ENCODE data around the gene APP.

Gene APP

GRCh38 chr21:26100573-26100972 is 70.0 kb downstream of the APP start:
- Histone ChIP-seq H3K27ac (ENCODE audit: low read depth, low read length, poor library complexity, severe bottlenecking) (no peak overlapping the region), H3K79me2 (ENCODE audit: insufficient read depth, low read length) (no peaks in the 10 kb centered on the region), H3K9ac (ENCODE audit: low read length) (no peak overlapping the region), H2AFZ (ENCODE audit: low read length) (no peak overlapping the region), H3K9me2 (ENCODE audit: low read depth, low read length) (no peaks in the 10 kb centered on the region), H3K4me2 (ENCODE audit: low read length) (no peak overlapping the region), H3K36me3 (ENCODE audit: insufficient read depth, low read length) (no peaks in the 10 kb centered on the region), H3F3A (ENCODE audit: insufficient read depth, low read length) (no peaks in the 10 kb centered on the region), H3K4me3 (ENCODE audit: low read depth, low read length, poor library complexity, severe bottlenecking) (no peak overlapping the region), H3K9me3 (ENCODE audit: low read length) (no peaks in the 10 kb centered on the region), H4K20me1 (ENCODE audit: insufficient read depth, low read length) (no peaks in the 10 kb centered on the region), H3K27me3 (ENCODE audit: insufficient read depth, low read length) (no peaks in the 10 kb centered on the region), H3K4me1 (ENCODE audit: insufficient read depth, low read length, severe bottlenecking) (no peaks in the 10 kb centered on the region)
- TF ChIP-seq, protein P1, sequence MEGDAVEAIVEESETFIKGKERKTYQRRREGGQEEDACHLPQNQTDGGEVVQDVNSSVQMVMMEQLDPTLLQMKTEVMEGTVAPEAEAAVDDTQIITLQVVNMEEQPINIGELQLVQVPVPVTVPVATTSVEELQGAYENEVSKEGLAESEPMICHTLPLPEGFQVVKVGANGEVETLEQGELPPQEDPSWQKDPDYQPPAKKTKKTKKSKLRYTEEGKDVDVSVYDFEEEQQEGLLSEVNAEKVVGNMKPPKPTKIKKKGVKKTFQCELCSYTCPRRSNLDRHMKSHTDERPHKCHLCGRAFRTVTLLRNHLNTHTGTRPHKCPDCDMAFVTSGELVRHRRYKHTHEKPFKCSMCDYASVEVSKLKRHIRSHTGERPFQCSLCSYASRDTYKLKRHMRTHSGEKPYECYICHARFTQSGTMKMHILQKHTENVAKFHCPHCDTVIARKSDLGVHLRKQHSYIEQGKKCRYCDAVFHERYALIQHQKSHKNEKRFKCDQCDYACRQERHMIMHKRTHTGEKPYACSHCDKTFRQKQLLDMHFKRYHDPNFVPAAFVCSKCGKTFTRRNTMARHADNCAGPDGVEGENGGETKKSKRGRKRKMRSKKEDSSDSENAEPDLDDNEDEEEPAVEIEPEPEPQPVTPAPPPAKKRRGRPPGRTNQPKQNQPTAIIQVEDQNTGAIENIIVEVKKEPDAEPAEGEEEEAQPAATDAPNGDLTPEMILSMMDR (IDR thresholded peaks at IDR 0.05; ENCODE audit: low read length) = no peak
- no peak for TF ChIP-seq EZH2 (IDR thresholded peaks at IDR 0.05; ENCODE audit: borderline replicate concordance, low read length)

GRCh38 chr21:26099610-26100219 is 70.9 kb downstream of the APP start:
- Histone ChIP-seq H3K9me2 (ENCODE audit: low read depth, low read length) (no peaks in the 10 kb centered on the region), H3K27me3 (ENCODE audit: insufficient read depth, low read length) (no peaks in the 10 kb centered on the region), H3K36me3 (ENCODE audit: insufficient read depth, low read length) (no peaks in the 10 kb centered on the region), H3K79me2 (ENCODE audit: insufficient read depth, low read length) (no peaks in the 10 kb centered on the region), H2AFZ (ENCODE audit: low read length) (no peak overlapping the region), H3K4me2 (ENCODE audit: low read length) (no peak overlapping the region), H3K9me3 (ENCODE audit: low read length) (no peaks in the 10 kb centered on the region), H3K4me3 (ENCODE audit: low read depth, low read length, poor library complexity, severe bottlenecking) (no peak overlapping the region), H4K20me1 (ENCODE audit: insufficient read depth, low read length) (no peaks in the 10 kb centered on the region), H3K9ac (ENCODE audit: low read length) (no peak overlapping the region), H3K4me1 (ENCODE audit: insufficient read depth, low read length, severe bottlenecking) (no peaks in the 10 kb centered on the region), H3K27ac (ENCODE audit: low read depth, low read length, poor library complexity, severe bottlenecking) (no peak overlapping the region), H3F3A (ENCODE audit: insufficient read depth, low read length) (no peaks in the 10 kb centered on the region)
- TF ChIP-seq, protein P1 (IDR thresholded peaks at IDR 0.05; ENCODE audit: low read length) = no peak
- no peak for TF ChIP-seq EZH2 (IDR thresholded peaks at IDR 0.05; ENCODE audit: borderline replicate concordance, low read length)

DNA sequence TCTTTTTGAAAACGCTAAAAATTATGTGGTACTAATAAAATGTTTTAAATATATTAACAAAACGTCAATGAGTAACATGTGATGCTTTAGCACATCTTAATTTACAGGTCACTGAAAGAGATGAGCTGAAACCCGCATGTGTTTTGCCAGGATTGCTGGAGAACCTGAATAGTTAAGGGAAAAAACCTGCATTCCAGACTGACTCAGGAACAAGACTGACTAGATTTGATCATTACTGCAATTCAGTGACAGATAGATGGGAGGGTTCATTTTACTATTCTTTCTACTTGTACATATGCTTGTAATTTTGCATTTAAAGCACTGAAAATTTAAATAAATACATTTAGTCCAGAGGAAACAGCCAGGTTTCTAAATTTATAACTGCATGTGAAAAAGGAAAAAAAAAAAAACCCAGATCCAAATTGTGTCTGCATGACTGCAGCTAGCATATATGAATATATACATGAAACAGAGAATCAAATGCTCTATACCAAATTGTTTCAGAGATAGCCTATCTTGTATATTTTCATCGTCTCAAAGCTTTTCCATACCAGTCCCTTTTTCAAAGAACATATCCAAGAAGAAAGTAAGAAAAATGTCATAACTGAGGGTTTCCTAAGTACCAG is 71.7 kb downstream of the APP start:
- Histone ChIP-seq H3K27ac (ENCODE audit: low read depth, low read length, poor library complexity, severe bottlenecking) (no peak overlapping the region), H3K79me2 (ENCODE audit: insufficient read depth, low read length) (no peaks in the 10 kb centered on the region), H3K4me1 (ENCODE audit: insufficient read depth, low read length, severe bottlenecking) (no peaks in the 10 kb centered on the region), H4K20me1 (ENCODE audit: insufficient read depth, low read length) (no peaks in the 10 kb centered on the region), H3K27me3 (ENCODE audit: insufficient read depth, low read length) (no peaks in the 10 kb centered on the region), H3K4me3 (ENCODE audit: low read depth, low read length, poor library complexity, severe bottlenecking) (no peak overlapping the region), H3K9me3 (ENCODE audit: low read length) (no peaks in the 10 kb centered on the region), H3F3A (ENCODE audit: insufficient read depth, low read length) (no peaks in the 10 kb centered on the region), H3K9ac (ENCODE audit: low read length) (no peak overlapping the region), H3K4me2 (ENCODE audit: low read length) (no peak overlapping the region), H3K9me2 (ENCODE audit: low read depth, low read length) (no peaks in the 10 kb centered on the region), H3K36me3 (ENCODE audit: insufficient read depth, low read length) (no peaks in the 10 kb centered on the region), H2AFZ (ENCODE audit: low read length) (no peak overlapping the region)
- TF ChIP-seq, protein P1 (IDR thresholded peaks at IDR 0.05; ENCODE audit: low read length) = no peak
- TF ChIP-seq EZH2 (IDR thresholded peaks at IDR 0.05; ENCODE audit: borderline replicate concordance, low read length) = no peak
